Measurements from ENCODE around the gene PRKAR1A. TPM values are rescaled to one million over a fixed set of nuclear protein-coding genes. Genes with fewer than 3 reads are reported as not detected.

Gene PRKAR1A
- total RNA-seq, 1 donor from 2014 or later, result 389 TPM

DNA sequence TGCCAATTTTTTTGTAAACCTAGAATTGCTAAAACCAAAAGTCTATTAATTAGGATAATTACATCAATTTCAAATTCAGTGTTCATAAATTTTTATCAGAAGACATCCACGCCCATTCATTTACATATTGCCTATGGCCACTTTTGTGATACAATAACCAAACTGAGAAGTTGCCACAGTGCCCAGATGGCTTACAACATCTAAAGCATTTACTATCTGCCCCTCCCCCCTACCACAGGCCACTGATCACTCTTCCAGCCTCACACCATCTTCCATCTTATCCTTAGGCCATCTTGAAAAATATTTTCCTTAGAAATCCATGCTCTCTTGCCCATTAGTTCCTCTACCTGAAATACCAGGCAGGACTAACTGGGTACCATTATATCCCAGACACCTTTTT, 6.3 kb upstream of the PRKAR1A start:
- Histone ChIP-seq H3K4me3 (no peak overlapping the region), H3K4me1 (peaks cover 18% of the 10 kb centered on the region), H3K36me3 (no peaks in the 10 kb centered on the region), H3K9me3 (no peaks in the 10 kb centered on the region), H3K27ac (no peak overlapping the region), H3K27me3 (no peaks in the 10 kb centered on the region)
- ATAC-seq (peak; percentile 29), DNase-seq (no peak)
- TF ChIP-seq, protein P1, sequence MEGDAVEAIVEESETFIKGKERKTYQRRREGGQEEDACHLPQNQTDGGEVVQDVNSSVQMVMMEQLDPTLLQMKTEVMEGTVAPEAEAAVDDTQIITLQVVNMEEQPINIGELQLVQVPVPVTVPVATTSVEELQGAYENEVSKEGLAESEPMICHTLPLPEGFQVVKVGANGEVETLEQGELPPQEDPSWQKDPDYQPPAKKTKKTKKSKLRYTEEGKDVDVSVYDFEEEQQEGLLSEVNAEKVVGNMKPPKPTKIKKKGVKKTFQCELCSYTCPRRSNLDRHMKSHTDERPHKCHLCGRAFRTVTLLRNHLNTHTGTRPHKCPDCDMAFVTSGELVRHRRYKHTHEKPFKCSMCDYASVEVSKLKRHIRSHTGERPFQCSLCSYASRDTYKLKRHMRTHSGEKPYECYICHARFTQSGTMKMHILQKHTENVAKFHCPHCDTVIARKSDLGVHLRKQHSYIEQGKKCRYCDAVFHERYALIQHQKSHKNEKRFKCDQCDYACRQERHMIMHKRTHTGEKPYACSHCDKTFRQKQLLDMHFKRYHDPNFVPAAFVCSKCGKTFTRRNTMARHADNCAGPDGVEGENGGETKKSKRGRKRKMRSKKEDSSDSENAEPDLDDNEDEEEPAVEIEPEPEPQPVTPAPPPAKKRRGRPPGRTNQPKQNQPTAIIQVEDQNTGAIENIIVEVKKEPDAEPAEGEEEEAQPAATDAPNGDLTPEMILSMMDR (IDR thresholded peaks at IDR 0.05), result no peak
- intact Hi-C loops (cut with DNase I), result no loop called here

DNA sequence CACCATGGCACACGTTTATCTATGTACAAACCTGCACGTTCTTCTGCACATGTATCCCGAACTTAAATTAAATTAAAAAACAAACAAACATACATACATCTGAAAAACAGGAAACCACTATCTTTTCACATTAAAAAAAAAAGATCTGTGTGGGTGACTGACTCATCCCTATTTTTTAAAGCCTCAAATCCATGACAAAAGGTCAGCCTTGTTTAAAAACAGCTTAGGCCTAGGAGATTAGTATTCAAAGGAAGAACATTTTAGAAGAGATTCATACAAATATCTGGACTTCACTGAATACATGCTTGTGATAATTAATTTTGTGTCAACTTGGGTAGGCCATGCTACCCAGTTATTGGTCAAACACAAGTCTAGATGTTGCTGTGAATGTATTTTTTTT, 4.7 kb upstream of the PRKAR1A start:
- H3K36me3 ChIP-seq, result no peaks in the 10 kb centered on the region
- intact Hi-C loops (cut with DNase I), result no loop called here
- TF ChIP-seq, protein P1 (IDR thresholded peaks at IDR 0.05), result no peak
- ATAC-seq (no peak), DNase-seq (no peak)
- H3K4me3 ChIP-seq, result no peak overlapping the region
- peaks cover 24% of the 10 kb centered on the region for H3K4me1 ChIP-seq
- H3K27me3 ChIP-seq, result no peaks in the 10 kb centered on the region
- no peaks in the 10 kb centered on the region for H3K9me3 ChIP-seq
- no peak overlapping the region for H3K27ac ChIP-seq

DNA sequence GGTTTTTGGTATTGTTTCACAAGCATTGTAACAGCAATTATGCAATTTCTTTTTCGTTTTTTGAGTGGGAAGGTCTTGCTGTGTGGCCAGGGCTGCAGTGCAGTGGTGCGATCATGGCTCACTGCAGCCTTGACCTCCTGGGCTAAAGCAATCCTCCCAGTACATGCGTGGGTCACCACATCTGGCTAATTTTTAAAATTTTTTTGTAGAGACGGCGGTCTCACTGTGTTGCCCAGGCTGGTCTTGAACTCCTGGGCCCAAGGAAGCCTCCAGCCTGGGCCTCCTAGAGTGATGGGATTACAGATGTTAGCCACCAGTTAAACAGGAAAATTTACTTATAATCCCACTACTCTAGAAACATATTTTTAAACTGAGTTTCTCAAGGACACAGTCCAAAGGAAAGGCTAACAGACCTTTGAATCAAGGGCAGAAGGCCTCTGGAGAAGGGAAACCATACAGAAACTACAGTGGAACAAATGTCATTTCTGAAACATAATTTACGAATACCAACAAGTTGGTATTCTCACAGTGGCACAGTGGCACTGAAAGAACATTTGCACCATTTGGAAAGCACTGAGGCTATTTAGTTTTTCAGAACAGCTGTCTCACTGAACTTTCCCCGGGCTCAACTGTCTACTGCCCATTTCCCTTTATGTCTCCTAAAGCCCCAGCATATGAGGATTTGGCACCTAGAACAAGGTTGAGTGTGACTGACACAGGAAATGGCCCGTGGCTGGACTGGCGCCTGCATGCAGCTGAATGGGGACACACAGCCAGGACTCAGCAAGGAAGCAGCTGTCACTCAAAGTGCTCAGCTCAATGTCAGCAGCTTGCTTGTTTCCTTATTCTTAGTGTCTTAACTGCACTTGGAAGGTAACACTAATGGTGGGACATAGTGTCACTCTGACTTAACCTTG, 2.8 kb upstream of the PRKAR1A start:
- Histone ChIP-seq H3K4me1 (peaks cover 26% of the 10 kb centered on the region), H3K27ac (peak overlapping the region; percentile 43), H3K36me3 (no peaks in the 10 kb centered on the region), H3K9me3 (no peaks in the 10 kb centered on the region), H3K27me3 (no peaks in the 10 kb centered on the region), H3K4me3 (no peak overlapping the region)
- ATAC-seq (no peak), DNase-seq (peak; percentile 71)
- TF ChIP-seq, protein P1 (IDR thresholded peaks at IDR 0.05), result no peak
- intact Hi-C loops (cut with DNase I), result no loop called here

DNA sequence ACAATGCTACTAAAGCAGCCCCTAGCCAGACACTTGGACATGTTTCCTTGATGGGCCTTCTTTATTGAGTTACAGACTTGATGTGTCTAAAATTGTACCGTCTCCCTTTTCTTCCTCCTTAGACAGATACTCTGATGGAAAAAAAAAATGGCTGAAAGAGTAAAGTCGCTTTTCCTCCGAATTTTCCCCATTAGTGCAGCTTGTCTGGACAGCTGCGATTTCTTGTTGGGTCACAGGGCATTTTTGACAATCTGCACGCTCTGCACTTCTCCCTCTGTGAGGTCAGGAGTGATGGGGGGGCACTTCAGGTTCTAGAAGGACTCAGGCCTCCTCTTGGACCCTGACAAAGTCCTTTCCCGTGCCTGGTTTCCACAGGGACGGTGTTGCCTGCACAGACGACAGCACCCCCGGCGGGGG, 968 bp upstream of the PRKAR1A start:
- Histone ChIP-seq H3K27ac (peak overlapping the region; percentile 100), H3K4me3 (peak overlapping the region; percentile 86), H3K4me1 (peaks cover 45% of the 10 kb centered on the region), H3K9me3 (no peaks in the 10 kb centered on the region), H3K36me3 (peaks cover 13% of the 10 kb centered on the region), H3K27me3 (no peaks in the 10 kb centered on the region)
- intact Hi-C loops (cut with DNase I), result no loop called here
- DNase-seq (no peak), ATAC-seq (no peak)
- TF ChIP-seq, protein P1 (IDR thresholded peaks at IDR 0.05), result no peak

DNA sequence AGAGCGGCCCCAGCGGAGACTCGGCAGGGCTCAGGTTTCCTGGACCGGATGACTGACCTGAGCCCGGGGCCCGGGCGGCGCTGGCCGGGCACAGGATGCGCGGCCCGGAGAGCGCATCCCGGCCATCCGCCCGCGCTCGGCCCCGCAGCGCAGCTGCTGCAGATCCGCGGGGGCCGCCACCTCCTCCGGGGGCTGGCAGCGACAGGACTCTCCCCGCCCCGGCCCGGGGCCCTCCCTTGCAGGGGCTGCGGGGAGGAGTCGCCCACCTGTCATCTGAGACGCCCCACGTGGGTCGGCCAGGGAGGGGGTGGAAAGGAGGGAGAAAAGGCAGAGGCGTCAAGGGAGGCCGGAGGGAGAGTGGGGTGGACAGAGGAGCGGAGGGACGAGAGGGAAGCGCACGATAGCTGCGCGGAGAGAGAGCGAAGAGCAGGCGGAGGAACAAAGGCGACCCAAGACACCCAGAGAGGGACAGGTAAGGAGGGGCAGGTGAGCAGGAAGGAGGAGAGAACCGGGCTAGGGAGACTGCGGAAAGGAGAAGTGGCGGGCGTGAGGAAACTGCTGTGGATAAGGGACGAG, 471 bp upstream of the PRKAR1A start:
- peak overlapping the region; percentile 100 for H3K27ac ChIP-seq
- peaks cover 18% of the 10 kb centered on the region for H3K36me3 ChIP-seq
- peak overlapping the region; percentile 86 for H3K4me3 ChIP-seq
- H3K9me3 ChIP-seq, result no peaks in the 10 kb centered on the region
- intact Hi-C loops (cut with DNase I), result no loop called here
- H3K27me3 ChIP-seq, result no peaks in the 10 kb centered on the region
- TF ChIP-seq, protein P1 (IDR thresholded peaks at IDR 0.05), result no peak
- H3K4me1 ChIP-seq, result peaks cover 48% of the 10 kb centered on the region
- peak; percentile 73 for ATAC-seq
- peak; percentile 91 for DNase-seq
